ENCODE data around the gene ZNF280B.

GRCh38 chr22:22486132-22486899 lies 22.2 kb downstream of the ZNF280B start:
- no peak for TF ChIP-seq POLR2AphosphoS5 (IDR thresholded peaks at IDR 0.05; ENCODE audit: low read depth, low read length)
- TF ChIP-seq EZH2phosphoT487 (IDR thresholded peaks at IDR 0.05; ENCODE audit: borderline replicate concordance), result no peak
- TF ChIP-seq RAD21 (IDR thresholded peaks at IDR 0.05; ENCODE audit: low read depth), result no peak
- no peak for TF ChIP-seq EZH2 (IDR thresholded peaks at IDR 0.05)
- no peak for TF ChIP-seq CTCF (IDR thresholded peaks at IDR 0.05 in 2 of 3, conservative IDR thresholded peaks at IDR 0.05 in 1 of 3; ENCODE audit: borderline replicate concordance in 1 of 3, insufficient read depth in 1 of 3, low read depth in 2 of 3, low read length in 2 of 3)
- no peak for TF ChIP-seq ZNF274 (IDR thresholded peaks at IDR 0.05; ENCODE audit: low read depth, low read length)
- no peak for TF ChIP-seq SIN3A (IDR thresholded peaks at IDR 0.05; ENCODE audit: low read depth)
- no peak for TF ChIP-seq ZBTB33 (IDR thresholded peaks at IDR 0.05; ENCODE audit: extremely low read depth, insufficient replicate concordance, low read length)

Measured in HCT116 (cell line).